ENCODE data around the gene ISOC2.
A peak's percentile ranks its signal among the peaks of the same experiment; 100 is the strongest.
"Not testable (repeated sequence)": the region's sequence is repeated elsewhere in the genome, so short reads cannot be mapped to it uniquely, and the experiment has no call there.

The ISOC2 gene

GRCh38 chr19:55461259-55461973, at the start of gene ISOC2:
Gene ISOC2, minus strand, starts transcription at chr19:55461642. Its CDS starts 5,156 bp downstream, at chr19:55456486.
- peak; percentile 99 for DNase-seq

- DNase-seq: no peak
These were observed 46.7 kb upstream of the ISOC2 start for GRCh38 chr19:55508120-55508519.

GRCh38 chr19:55504981-55505380, 43.5 kb upstream of the ISOC2 start:
- DNase-seq: no peak

- DNase-seq: no peak
These were observed 42.8 kb upstream of the ISOC2 start for GRCh38 chr19:55504252-55504603.

GRCh38 chr19:55503502-55504251, 42.2 kb upstream of the ISOC2 start:
- DNase-seq: peak; percentile 82

GRCh38 chr19:55503157-55503501, 41.7 kb upstream of the ISOC2 start:
- no peak for DNase-seq

GRCh38 chr19:55502197-55502952, 40.9 kb upstream of the ISOC2 start:
- no peak for DNase-seq

- DNase-seq: no peak
These were observed 39.0 kb upstream of the ISOC2 start for GRCh38 chr19:55500368-55500952.

- peak; percentile 8 for DNase-seq
These were observed 36.9 kb upstream of the ISOC2 start for GRCh38 chr19:55498246-55498840.

- no peak for DNase-seq
These were observed 36.3 kb upstream of the ISOC2 start for GRCh38 chr19:55497763-55498162.

GRCh38 chr19:55496820-55497219, 35.4 kb upstream of the ISOC2 start:
- DNase-seq: not testable (repeated sequence)

GRCh38 chr19:55495646-55496349, 34.4 kb upstream of the ISOC2 start:
- no peak for DNase-seq

GRCh38 chr19:55494172-55494761, 32.8 kb upstream of the ISOC2 start:
- DNase-seq: no peak

- DNase-seq: no peak
These were observed 32.3 kb upstream of the ISOC2 start for GRCh38 chr19:55493645-55494171.

GRCh38 chr19:55493052-55493644, 31.7 kb upstream of the ISOC2 start:
- no peak for DNase-seq

GRCh38 chr19:55492362-55492944, 31.0 kb upstream of the ISOC2 start:
- peak; percentile 24 for DNase-seq

GRCh38 chr19:55491546-55492360, 30.3 kb upstream of the ISOC2 start:
- no peak for DNase-seq

- no peak for DNase-seq
These were observed 29.3 kb upstream of the ISOC2 start for GRCh38 chr19:55490478-55491432.
